ENCODE data around the gene OR10G7.

Gene OR10G7

GRCh38 chr11:124072147-124072546 lies 31.0 kb upstream of the OR10G7 start:
- TF ChIP-seq CTCF (IDR thresholded peaks at IDR 0.05; ENCODE audit: low read depth, low read length, missing control alignments) = no peak
- H3K4me3 ChIP-seq (ENCODE audit: low read depth, low read length) = no peak overlapping the region
- no peak for DNase-seq (ENCODE audit: low read depth)

GRCh38 chr11:124071623-124071948 lies 30.5 kb upstream of the OR10G7 start:
- no peak for DNase-seq (ENCODE audit: low read depth)
- H3K4me3 ChIP-seq (ENCODE audit: low read depth, low read length) = no peak overlapping the region
- no peak for TF ChIP-seq CTCF (IDR thresholded peaks at IDR 0.05; ENCODE audit: low read depth, low read length, missing control alignments)

GRCh38 chr11:124070915-124071622 lies 29.9 kb upstream of the OR10G7 start:
- TF ChIP-seq CTCF (IDR thresholded peaks at IDR 0.05; ENCODE audit: low read depth, low read length, missing control alignments) = peak; percentile 59
- DNase-seq (ENCODE audit: low read depth) = peak; percentile 76
- no peak overlapping the region for H3K4me3 ChIP-seq (ENCODE audit: low read depth, low read length)

- H3K4me3 ChIP-seq (ENCODE audit: low read depth, low read length) = 0 out of 2 replicates have a peak overlapping the region, but pooled peaks have one; percentile 5
- peak; percentile 69 for TF ChIP-seq CTCF (IDR thresholded peaks at IDR 0.05; ENCODE audit: low read depth, low read length, missing control alignments)
- DNase-seq (ENCODE audit: low read depth) = peak; percentile 43
Observed at GRCh38 chr11:124069429-124070401, 28.6 kb upstream of the OR10G7 start.

GRCh38 chr11:124068601-124069110 lies 27.5 kb upstream of the OR10G7 start:
- no peak overlapping the region for H3K4me3 ChIP-seq (ENCODE audit: low read depth, low read length)
- no peak for TF ChIP-seq CTCF (IDR thresholded peaks at IDR 0.05; ENCODE audit: low read depth, low read length, missing control alignments)
- DNase-seq (ENCODE audit: low read depth) = no peak

- no peak overlapping the region for H3K4me3 ChIP-seq (ENCODE audit: low read depth, low read length)
- DNase-seq (ENCODE audit: low read depth) = no peak
- TF ChIP-seq CTCF (IDR thresholded peaks at IDR 0.05; ENCODE audit: low read depth, low read length, missing control alignments) = no peak
Observed at GRCh38 chr11:124052966-124053365, 11.8 kb upstream of the OR10G7 start.
